Sigmoid colon (tissue), 7 donors: Measurements from ENCODE around the gene ALOX12B. TPM values are rescaled to one million over a fixed set of nuclear protein-coding genes. Genes with fewer than 3 reads are reported as not detected.

Source experiments
- DNase-seq: peaks from one replicate; pipeline ENCODE4 v3.0.0-alpha.2; 2019
- H3K27ac ChIP-seq, 4 donors: fragments of 200-600 bp; sonication (generic); one replicate each; pipeline ENCODE4 v1.5.1; 2016 to 2019; ENCODE audit warnings: mild to moderate bottlenecking in 1 of 4
- H3K27me3 ChIP-seq, 3 donors: fragments of 200-600 bp; sonication (generic); one replicate each; pipeline ENCODE4 v1.5.1; 2019; ENCODE audit warnings: mild to moderate bottlenecking in 1 of 3
- H3K36me3 ChIP-seq, 4 donors: fragments of 200-600 bp; sonication (generic); one replicate each; pipeline ENCODE4 v1.5.1; 2016 to 2019
- H3K4me1 ChIP-seq, 4 donors: fragments of 200-600 bp; sonication (generic); one replicate each; pipeline ENCODE4 v1.5.1; 2017 to 2019
- H3K4me3 ChIP-seq, 4 donors: fragments of 200-600 bp; sonication (generic); one replicate each; pipeline ENCODE4 v1.5.1; 2017 to 2019; ENCODE audit warnings: mild to moderate bottlenecking in 2 of 4, moderate library complexity in 1 of 4
- H3K9me3 ChIP-seq, 4 donors: fragments of 200-600 bp in 3 of 4; sonication (generic) in 3 of 4; one replicate each; pipeline versions ENCODE4 v1.5.1 to v1.6.1; 2013 to 2019
- EP300 ChIP-seq, 4 donors: sonication (generic); formaldehyde crosslinking; IDR thresholded peaks; one replicate each; pipeline ENCODE4 v1.6.1; 2017; ENCODE audit warnings: antibody characterized with exemption in 4 of 4
- POLR2A ChIP-seq, 2 donors: fragments of 450-650 bp; IDR thresholded peaks; one replicate each; pipeline ENCODE4 v1.6.1; 2016; ENCODE audit warnings: antibody characterized with exemption in 2 of 2, mild to moderate bottlenecking in 2 of 2, moderate library complexity in 2 of 2
- POLR2AphosphoS5 ChIP-seq, 4 donors: sonication (generic); formaldehyde crosslinking; IDR thresholded peaks; one replicate each; pipeline ENCODE4 v1.6.1; 2017; ENCODE audit warnings: antibody characterized with exemption in 4 of 4
- WGBS, 2 donors: extraction: QIAGEN DNeasy Blood & Tissue Kit; methylation state at CpG; one replicate each; pipeline ENCODE4 v1.1.7; 2013; 5-methylcytosine and 5-hydroxymethylcytosine counted together
- intact Hi-C: fragments of 100-400 bp; cut with DNase I; formaldehyde crosslinking; loops from one replicate; pipeline ENCODE4 v1.15.1; 2023
- polyA plus RNA-seq, 3 donors: library from polyadenylated mRNA; stranded (reverse); fragments of 200-250 nt; gene quantifications; one replicate each; pipeline ENCODE4 v1.2.3, GENCODE V29; 2013
- total RNA-seq, 4 donors: library from RNA; depleted of rRNA; stranded (reverse); fragments of >200 nt; gene quantifications; one replicate each; pipeline ENCODE4 v1.1.0, GENCODE V29; 2016
- TF ChIP-seq, protein P1 (sequence below), 4 experiments: fragments of 450-650 bp in 3 of 4; fragments of 200-600 bp in 1 of 4; IDR thresholded peaks; one replicate each; pipeline ENCODE4 v1.5.1; 2016 to 2019; ENCODE audit warnings: antibody characterized with exemption in 4 of 4, mild to moderate bottlenecking in 3 of 4, moderate library complexity in 2 of 4
- donor health status: healthy with polysubstance abuse.
- donor health status: Bipolar disorder and iron deficiency.
- donor health status: healthy.

ALOX12B gene
- total RNA-seq = not detected
- polyA plus RNA-seq = under 1 TPM in 1 of 3 donors, not detected in 2; 0.52 TPM

DNA sequence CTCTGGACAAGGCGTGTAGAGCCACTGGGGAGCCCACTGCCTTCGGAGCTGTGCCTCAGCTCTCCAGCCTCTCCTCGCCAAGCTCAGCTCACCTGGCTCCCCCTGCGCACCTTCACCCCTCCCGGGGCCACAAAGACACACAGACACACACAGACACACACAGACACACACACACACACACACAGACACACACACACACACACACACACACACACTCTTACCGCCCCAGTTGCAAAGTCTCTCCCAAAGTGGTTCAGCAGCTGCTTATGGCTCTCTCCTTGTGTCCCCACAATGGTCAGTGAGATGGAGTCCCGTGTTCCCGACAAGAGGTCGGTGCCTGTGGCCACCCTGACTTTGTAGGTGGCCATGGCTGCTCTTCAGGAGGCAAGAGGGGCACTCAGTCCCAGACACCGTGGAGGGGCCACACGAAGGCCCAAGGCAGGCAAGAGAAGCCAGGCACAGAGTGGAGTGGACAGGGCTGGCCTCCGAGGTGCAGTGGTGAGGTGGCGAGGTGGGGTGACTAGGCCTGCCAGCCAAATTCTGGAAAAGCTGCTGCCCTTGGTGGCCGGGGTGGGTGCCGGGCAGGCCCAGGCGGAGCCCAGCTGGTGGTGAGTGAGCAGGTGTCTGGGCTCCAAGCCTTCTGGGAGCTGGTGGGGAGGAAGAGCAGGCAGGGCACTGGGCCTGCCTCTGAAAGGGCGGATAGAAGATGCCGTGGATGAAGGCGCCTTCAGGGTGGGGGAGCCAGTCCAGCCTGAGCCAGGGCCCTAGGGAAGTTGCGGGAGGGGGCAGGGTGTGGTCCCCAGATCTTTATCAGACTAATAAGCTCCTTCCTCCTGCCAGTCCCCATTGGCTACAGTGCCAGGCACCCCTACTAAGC, at the start of gene ALOX12B:
ALOX12B (minus strand) TSS at position 642 of the 877 bp plus-strand sequence; CDS start at position 368, 274 bp downstream.
- TF ChIP-seq POLR2A (IDR thresholded peaks at IDR 0.05) = no peak
- TF ChIP-seq, protein P1, sequence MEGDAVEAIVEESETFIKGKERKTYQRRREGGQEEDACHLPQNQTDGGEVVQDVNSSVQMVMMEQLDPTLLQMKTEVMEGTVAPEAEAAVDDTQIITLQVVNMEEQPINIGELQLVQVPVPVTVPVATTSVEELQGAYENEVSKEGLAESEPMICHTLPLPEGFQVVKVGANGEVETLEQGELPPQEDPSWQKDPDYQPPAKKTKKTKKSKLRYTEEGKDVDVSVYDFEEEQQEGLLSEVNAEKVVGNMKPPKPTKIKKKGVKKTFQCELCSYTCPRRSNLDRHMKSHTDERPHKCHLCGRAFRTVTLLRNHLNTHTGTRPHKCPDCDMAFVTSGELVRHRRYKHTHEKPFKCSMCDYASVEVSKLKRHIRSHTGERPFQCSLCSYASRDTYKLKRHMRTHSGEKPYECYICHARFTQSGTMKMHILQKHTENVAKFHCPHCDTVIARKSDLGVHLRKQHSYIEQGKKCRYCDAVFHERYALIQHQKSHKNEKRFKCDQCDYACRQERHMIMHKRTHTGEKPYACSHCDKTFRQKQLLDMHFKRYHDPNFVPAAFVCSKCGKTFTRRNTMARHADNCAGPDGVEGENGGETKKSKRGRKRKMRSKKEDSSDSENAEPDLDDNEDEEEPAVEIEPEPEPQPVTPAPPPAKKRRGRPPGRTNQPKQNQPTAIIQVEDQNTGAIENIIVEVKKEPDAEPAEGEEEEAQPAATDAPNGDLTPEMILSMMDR (IDR thresholded peaks at IDR 0.05) = no peak
- TF ChIP-seq EP300 (IDR thresholded peaks at IDR 0.05) = no peak
- no peak for TF ChIP-seq POLR2AphosphoS5 (IDR thresholded peaks at IDR 0.05)
- Histone ChIP-seq H3K27ac (no peak within 1 kb of the TSS), H3K4me3 (no peak within 1 kb of the TSS), H3K4me1 (no peaks in the 10 kb centered on the region), H3K27me3 (peaks cover 0 to 68% (median 0%) of the 10 kb centered on the region in 3 donors), H3K9me3 (no peaks in the 10 kb centered on the region), H3K36me3 (no peaks in the 10 kb centered on the region)
- DNase-seq = no peak
- WGBS, 2 donors = 76 to 81% methylated on average over 20 of the region's 20 CpGs
- intact Hi-C loops = no loop called here

DNA sequence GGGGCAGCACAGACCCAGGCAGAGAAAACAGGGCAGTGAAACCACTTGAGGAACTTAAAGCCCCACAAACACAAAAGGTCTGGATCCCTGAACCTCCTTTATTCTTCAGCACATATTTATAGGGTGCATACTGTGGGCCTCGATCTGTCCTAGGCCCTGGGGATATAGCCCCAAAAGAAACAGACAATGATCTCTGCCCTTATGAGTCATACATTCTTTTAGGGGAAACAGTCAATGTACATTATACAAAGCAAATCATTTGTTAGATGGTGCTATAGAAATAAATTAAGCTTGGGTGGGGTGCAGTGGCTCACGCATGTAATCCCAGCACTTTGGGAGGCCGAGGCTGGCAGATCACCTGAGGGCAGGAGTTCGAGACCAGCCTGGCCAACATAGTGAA, 46.4 kb upstream of the ALOX12B start:
- Histone ChIP-seq H3K4me1 (peaks cover 0 to 12% (median 9%) of the 10 kb centered on the region in 4 donors), H3K4me3 (no peak overlapping the region), H3K9me3 (no peaks in the 10 kb centered on the region), H3K27me3 (peaks cover 0 to 8% (median 0%) of the 10 kb centered on the region in 3 donors), H3K36me3 (no peaks in the 10 kb centered on the region), H3K27ac (no peak overlapping the region)
- intact Hi-C loops = loop anchor here (10.0 kb wide), 1 partner anchor 819 kb away; the partner anchor contains the start of gene GPS2
- WGBS, 2 donors = 54 to 81% methylated on average over 4 of the region's 4 CpGs
- no peak for TF ChIP-seq EP300 (IDR thresholded peaks at IDR 0.05)
- no peak for TF ChIP-seq POLR2AphosphoS5 (IDR thresholded peaks at IDR 0.05)
- TF ChIP-seq, protein P1 (IDR thresholded peaks at IDR 0.05) = no peak
- TF ChIP-seq POLR2A (IDR thresholded peaks at IDR 0.05) = no peak
- DNase-seq = no peak

DNA sequence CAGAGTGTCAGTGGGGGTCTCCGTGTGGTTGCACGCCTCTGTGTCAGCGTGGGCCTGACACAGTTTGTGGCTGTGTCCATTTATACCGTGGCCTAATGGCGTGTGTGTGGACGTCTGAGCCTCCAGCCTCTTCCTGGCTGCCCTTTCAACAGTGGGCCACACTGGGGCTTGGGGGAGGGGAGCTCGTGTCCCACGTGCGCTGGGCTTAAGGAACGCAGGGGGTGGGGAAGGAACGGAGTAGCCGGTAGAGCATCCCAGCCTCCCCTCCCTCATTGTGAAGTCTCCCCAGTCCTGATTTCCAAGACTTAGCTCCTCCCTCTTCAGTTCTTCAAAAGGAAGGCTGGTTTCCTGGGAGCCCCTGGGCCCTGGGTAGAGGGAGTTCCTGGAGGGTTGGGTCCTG, 45.9 kb upstream of the ALOX12B start:
- Histone ChIP-seq H3K36me3 (no peaks in the 10 kb centered on the region), H3K9me3 (no peaks in the 10 kb centered on the region), H3K4me3 (no peak overlapping the region), H3K27me3 (peaks cover 0 to 8% (median 0%) of the 10 kb centered on the region in 3 donors), H3K4me1 (peaks cover 0 to 10% (median 6%) of the 10 kb centered on the region in 4 donors), H3K27ac (no peak overlapping the region)
- no peak for DNase-seq
- WGBS, 2 donors = 81 to 87% methylated on average over 12 of the region's 12 CpGs
- intact Hi-C loops = loop anchor here (10.0 kb wide), 1 partner anchor 819 kb away; the partner anchor contains the start of gene GPS2
- no peak for TF ChIP-seq POLR2A (IDR thresholded peaks at IDR 0.05)
- no peak for TF ChIP-seq EP300 (IDR thresholded peaks at IDR 0.05)
- TF ChIP-seq POLR2AphosphoS5 (IDR thresholded peaks at IDR 0.05) = no peak
- TF ChIP-seq, protein P1 (IDR thresholded peaks at IDR 0.05) = no peak

DNA sequence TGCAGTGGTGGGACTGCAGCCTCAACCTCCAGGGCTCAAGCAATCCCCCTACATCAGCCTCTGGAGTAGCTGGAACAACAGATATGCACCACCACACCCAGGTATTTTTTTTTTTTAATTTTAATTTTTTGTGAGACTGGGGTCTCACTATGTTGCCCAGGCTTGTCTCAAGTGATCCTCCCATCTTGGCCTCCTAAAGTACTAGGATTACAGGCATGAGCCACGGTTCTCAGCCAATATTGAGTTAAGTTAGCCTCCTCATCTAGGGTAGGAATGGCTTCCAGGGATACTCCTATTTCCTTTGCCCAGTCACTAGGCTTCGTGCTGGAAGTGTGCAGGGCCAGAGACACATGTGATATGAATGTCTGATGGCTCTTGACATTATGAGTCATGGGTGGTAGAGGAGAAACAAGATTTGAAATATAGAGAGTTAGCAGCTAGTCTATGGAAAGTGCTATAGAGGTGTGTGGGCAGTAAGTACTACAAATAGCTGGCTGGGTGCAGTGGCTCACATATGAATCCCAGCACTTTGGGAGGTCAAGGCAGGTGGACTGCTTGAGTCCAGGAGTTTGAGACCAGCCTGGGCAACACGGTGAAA, 44.4 kb upstream of the ALOX12B start:
- peaks cover 0 to 14% (median 0%) of the 10 kb centered on the region in 3 donors for H3K27me3 ChIP-seq
- peaks cover 0 to 8% (median 5%) of the 10 kb centered on the region in 4 donors for H3K4me1 ChIP-seq
- 58 to 75% methylated on average over 3 of the region's 3 CpGs for WGBS, 2 donors
- no peak overlapping the region for H3K27ac ChIP-seq
- no peaks in the 10 kb centered on the region for H3K9me3 ChIP-seq
- no peak for DNase-seq
- TF ChIP-seq POLR2A (IDR thresholded peaks at IDR 0.05) (no peak), EP300 (IDR thresholded peaks at IDR 0.05) (no peak)
- no peaks in the 10 kb centered on the region for H3K36me3 ChIP-seq
- intact Hi-C loops = loop anchor here (10.0 kb wide), 1 partner anchor 817 kb away; the partner anchor contains the start of gene GPS2
- no peak overlapping the region for H3K4me3 ChIP-seq
